Fibroblast of pulmonary artery (primary cell): ENCODE data around the gene PTPRN2.

ENCODE experiments used
- DNase-seq: peaks from one replicate; pipeline ENCODE4 v3.0.0-alpha.2; 2010; ENCODE audit warnings: low read depth
- H3K4me3 ChIP-seq: replicated peaks from 2 replicates; pipeline ENCODE4 v1.5.1; 2011; ENCODE audit warnings: low read depth, mild to moderate bottlenecking, control low read depth, low read length, moderate library complexity
- CTCF ChIP-seq: IDR thresholded peaks from 2 replicates; pipeline ENCODE4 v1.5.1; 2011; ENCODE audit warnings: mild to moderate bottlenecking, control low read depth, low read length, inconsistent platforms; ENCODE audit errors: missing control alignments

PTPRN2 gene

GRCh38 chr7:157580324-157580723, 1007.3 kb downstream of the PTPRN2 start:
- TF ChIP-seq CTCF, result no peak
- no peak for DNase-seq
- no peak overlapping the region for H3K4me3 ChIP-seq

GRCh38 chr7:157579425-157579824, 1008.2 kb downstream of the PTPRN2 start:
- no peak for DNase-seq
- H3K4me3 ChIP-seq, result no peak overlapping the region
- no peak for TF ChIP-seq CTCF

- no peak for TF ChIP-seq CTCF
- DNase-seq, result no peak
- no peak overlapping the region for H3K4me3 ChIP-seq
Observed at GRCh38 chr7:157577796-157578339, 1009.8 kb downstream of the PTPRN2 start.

GRCh38 chr7:157577061-157577460, 1010.6 kb downstream of the PTPRN2 start:
- no peak for DNase-seq
- no peak overlapping the region for H3K4me3 ChIP-seq
- no peak for TF ChIP-seq CTCF

GRCh38 chr7:157576415-157576814, 1011.2 kb downstream of the PTPRN2 start:
- no peak for TF ChIP-seq CTCF
- no peak overlapping the region for H3K4me3 ChIP-seq
- DNase-seq, result no peak

- no peak for TF ChIP-seq CTCF
- H3K4me3 ChIP-seq, result no peak overlapping the region
- DNase-seq, result no peak
Observed at GRCh38 chr7:157575777-157576176, 1011.8 kb downstream of the PTPRN2 start.

- no peak overlapping the region for H3K4me3 ChIP-seq
- TF ChIP-seq CTCF, result no peak
- no peak for DNase-seq
Observed at GRCh38 chr7:157574914-157575586, 1012.6 kb downstream of the PTPRN2 start.
